Neuron (in vitro differentiated cells): ENCODE measurements around the gene SGPP2.
A peak's percentile ranks its signal among the peaks of the same experiment; 100 is the strongest.

ENCODE experiments used
- H2AFZ ChIP-seq: one replicate; pipeline ENCODE4 v1.6.1; 2013; ENCODE audit warnings: low read depth, mild to moderate bottlenecking, inconsistent platforms, low read length, moderate library complexity
- H3K27me3 ChIP-seq: one replicate; pipeline ENCODE4 v1.6.1; 2013; ENCODE audit warnings: low read length; ENCODE audit not compliant: insufficient read depth
- H3K36me3 ChIP-seq: one replicate; pipeline ENCODE4 v1.6.1; 2013; ENCODE audit warnings: low read length; ENCODE audit not compliant: insufficient read depth
- H3K4me1 ChIP-seq: one replicate; pipeline ENCODE4 v1.6.1; 2013; ENCODE audit warnings: low read length; ENCODE audit not compliant: insufficient read depth
- H3K4me3 ChIP-seq: 2 replicates; pipeline ENCODE4 v1.5.1; 2013; ENCODE audit warnings: mild to moderate bottlenecking, low read length, moderate library complexity
- H3K9me3 ChIP-seq: one replicate; pipeline ENCODE4 v1.6.1; 2013; ENCODE audit warnings: low read length

Gene SGPP2

DNA sequence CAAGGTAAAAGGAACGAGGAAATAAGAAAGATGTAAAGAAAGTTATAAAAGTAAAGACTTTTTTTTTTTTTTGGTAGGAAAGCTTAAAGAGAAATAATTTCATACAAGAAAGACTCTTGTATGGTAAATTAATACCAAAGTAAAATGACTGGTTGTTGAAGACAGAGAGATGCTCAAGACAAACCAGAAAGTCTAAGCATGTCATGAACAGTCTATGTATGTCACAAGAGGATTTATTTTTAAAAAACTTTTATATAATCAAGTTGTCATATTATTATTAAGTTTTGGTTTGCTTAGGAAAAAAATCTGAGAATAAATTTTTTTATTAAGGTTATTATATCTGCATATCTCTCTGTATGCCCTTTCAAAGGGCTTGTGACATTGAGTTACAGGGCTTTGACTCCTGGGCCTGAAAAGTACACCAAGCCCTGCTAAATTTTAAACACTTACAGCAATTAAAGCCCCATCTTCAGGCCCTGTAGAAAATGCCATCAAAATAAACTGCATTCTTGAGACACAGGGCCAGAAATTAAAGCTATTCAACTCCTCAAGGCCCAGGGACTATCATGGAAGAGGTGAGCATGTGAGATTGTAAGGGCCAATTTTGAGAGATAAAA is 10.9 kb upstream of the SGPP2 start:
- H3K27me3 ChIP-seq: no peaks in the 10 kb centered on the region
- H2AFZ ChIP-seq: no peak overlapping the region
- no peaks in the 10 kb centered on the region for H3K9me3 ChIP-seq
- no peaks in the 10 kb centered on the region for H3K4me1 ChIP-seq
- no peaks in the 10 kb centered on the region for H3K36me3 ChIP-seq
- no peak overlapping the region for H3K4me3 ChIP-seq

- Histone ChIP-seq H3K27me3 (peaks cover 19% of the 10 kb centered on the region), H3K9me3 (peaks cover 2% of the 10 kb centered on the region), H3K4me3 (no peak overlapping the region), H3K4me1 (no peaks in the 10 kb centered on the region), H2AFZ (no peak overlapping the region), H3K36me3 (no peaks in the 10 kb centered on the region)
These were observed 5.6 kb upstream of the SGPP2 start for GRCh38 chr2:222418739-222419138.

DNA sequence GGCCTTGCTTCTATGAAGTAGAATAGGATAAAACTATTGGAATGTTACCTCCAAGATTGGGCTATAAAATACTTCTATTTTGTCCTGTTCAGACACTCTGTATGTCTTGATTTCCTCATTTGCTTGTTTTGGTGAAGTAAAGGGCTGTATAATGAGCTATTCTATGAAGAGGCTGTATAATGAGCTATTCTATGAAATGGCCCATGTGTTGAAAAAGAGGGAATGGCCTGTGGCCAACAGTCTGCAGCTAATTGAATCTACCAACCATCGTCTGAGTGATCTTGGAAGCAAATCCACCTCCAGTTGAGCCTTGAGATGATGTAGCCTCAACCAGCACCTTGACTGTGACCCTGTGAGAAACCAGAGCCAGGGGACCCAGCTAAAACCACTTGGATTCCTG is 3.8 kb upstream of the SGPP2 start:
- H3K9me3 ChIP-seq: peaks cover 2% of the 10 kb centered on the region
- no peak overlapping the region for H2AFZ ChIP-seq
- peaks cover 33% of the 10 kb centered on the region for H3K27me3 ChIP-seq
- no peak overlapping the region for H3K4me3 ChIP-seq
- H3K36me3 ChIP-seq: no peaks in the 10 kb centered on the region
- no peaks in the 10 kb centered on the region for H3K4me1 ChIP-seq

GRCh38 chr2:222421626-222422025 is 2.7 kb upstream of the SGPP2 start:
- Histone ChIP-seq H3K27me3 (peaks cover 45% of the 10 kb centered on the region), H3K9me3 (peaks cover 2% of the 10 kb centered on the region), H3K36me3 (no peaks in the 10 kb centered on the region), H3K4me3 (no peak overlapping the region), H3K4me1 (peaks cover under 1% of the 10 kb centered on the region), H2AFZ (no peak overlapping the region)

DNA sequence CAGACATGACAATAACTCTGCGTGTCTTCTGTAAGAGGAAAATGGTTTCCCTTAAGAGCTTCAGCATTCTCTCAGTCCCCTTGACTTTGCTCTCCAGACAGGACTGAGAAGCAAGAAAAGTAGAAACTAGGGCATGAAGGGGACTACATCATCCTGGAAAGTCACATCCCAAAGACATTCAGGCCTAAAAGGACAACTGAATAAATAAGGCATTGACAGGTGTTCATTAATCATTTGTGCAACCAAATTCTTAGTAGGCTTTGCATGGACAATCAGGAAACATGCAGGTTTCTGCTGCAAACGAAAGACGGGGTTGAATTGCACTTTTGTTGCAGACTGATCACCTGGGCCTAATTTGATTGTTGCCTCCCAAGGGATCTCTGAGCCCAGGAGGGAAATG is 1.2 kb upstream of the SGPP2 start:
- Histone ChIP-seq H3K36me3 (no peaks in the 10 kb centered on the region), H3K4me1 (peaks cover 3% of the 10 kb centered on the region), H2AFZ (no peak overlapping the region), H3K4me3 (no peak overlapping the region), H3K27me3 (peaks cover 58% of the 10 kb centered on the region), H3K9me3 (peaks cover 2% of the 10 kb centered on the region)

DNA sequence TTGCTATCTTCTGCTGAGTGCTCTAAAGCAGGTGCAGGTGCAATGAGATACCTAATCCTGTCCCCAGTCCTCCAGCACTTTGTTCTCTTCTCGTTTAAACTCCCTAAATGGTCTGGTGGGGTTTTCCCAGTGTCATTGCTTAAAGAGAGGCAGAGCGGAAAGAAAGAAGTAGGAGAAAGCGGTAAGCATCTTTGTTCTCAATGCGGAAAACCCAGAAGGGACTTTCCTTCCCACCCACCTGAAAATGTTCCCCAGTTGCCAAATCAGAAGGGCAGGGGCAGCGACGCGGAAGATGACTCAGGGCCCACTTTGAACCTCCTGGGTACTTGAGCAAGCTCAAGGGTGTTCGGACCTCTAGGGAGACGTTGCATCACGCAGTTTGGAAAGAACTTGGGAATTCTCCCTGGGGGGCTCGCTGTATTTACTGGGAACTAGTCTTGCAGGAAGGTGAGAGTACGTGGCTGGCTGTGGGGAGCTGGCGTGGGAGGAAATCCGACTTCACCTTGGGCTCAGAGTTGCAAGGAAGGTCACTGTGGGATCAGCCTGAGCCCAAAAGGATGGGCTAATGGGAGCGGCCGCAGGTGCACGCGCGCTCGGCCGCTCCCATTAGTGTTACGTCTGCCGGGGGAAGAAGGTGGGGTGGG is 589 bp upstream of the SGPP2 start:
- H3K4me1 ChIP-seq: peaks cover 3% of the 10 kb centered on the region
- H2AFZ ChIP-seq: peak overlapping the region; percentile 78
- no peak overlapping the region for H3K4me3 ChIP-seq
- peaks cover 2% of the 10 kb centered on the region for H3K9me3 ChIP-seq
- H3K36me3 ChIP-seq: no peaks in the 10 kb centered on the region
- H3K27me3 ChIP-seq: peaks cover 58% of the 10 kb centered on the region

DNA sequence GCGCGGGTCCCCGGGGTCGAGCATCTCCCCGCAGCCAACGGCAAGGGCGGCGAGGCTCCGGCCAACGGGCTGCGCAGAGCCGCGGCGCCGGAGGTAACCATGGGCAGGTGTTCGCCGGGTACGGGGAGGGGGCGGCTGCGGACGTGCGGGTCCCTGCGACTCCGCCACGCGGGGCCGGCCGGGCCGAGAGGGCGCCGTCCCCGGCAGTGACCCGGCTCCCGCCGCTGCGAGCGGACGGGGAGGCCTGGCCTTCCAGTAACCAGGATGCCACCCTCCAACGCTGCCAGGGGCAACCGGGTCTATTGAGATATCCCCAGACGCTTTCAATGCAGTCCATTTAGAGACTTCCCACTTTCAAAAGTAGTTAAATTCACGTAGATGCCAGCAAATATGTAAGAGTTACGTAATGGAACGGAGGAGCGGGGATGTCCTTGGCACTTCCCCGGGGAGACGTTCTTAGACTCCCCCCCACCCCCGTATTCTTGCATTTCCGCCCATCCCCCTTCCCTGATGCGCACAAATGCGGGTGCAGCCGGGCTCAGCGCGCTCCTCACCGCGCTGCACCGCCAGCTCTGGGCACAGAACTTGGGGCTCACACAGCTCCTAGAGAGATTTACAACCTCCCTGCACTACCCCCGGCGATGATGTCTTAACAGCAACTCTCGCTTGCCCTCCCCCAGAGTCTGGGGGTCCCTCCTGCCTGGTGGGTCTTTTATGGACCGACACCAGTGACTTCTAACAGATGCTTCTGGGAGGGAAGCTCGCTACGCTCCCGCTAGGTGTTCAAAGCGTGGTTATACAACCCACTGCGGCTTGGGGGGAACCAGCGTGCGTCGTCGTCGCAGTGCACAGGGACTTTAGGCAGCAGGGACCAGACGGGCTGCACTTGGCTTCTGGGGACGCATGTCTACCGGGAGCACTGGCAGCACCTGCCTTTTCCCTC is 657 bp downstream of the SGPP2 start:
- no peaks in the 10 kb centered on the region for H3K36me3 ChIP-seq
- peak overlapping the region; percentile 35 for H3K4me3 ChIP-seq
- peaks cover 58% of the 10 kb centered on the region for H3K27me3 ChIP-seq

GRCh38 chr2:222427646-222428301 is 3.4 kb downstream of the SGPP2 start:
- Histone ChIP-seq H3K27me3 (peaks cover 49% of the 10 kb centered on the region), H3K4me3 (no peak overlapping the region), H3K9me3 (peaks cover 2% of the 10 kb centered on the region), H3K4me1 (peaks cover 3% of the 10 kb centered on the region), H3K36me3 (no peaks in the 10 kb centered on the region), H2AFZ (no peak overlapping the region)

More for the DNA sequence above, 657 bp downstream of the SGPP2 start:
- H3K9me3 ChIP-seq: peaks cover 2% of the 10 kb centered on the region
- H2AFZ ChIP-seq: peak overlapping the region; percentile 78
- H3K4me1 ChIP-seq: peaks cover 3% of the 10 kb centered on the region

- no peaks in the 10 kb centered on the region for H3K9me3 ChIP-seq
- H3K27me3 ChIP-seq: peaks cover 35% of the 10 kb centered on the region
- peaks cover 3% of the 10 kb centered on the region for H3K4me1 ChIP-seq
- H3K4me3 ChIP-seq: no peak overlapping the region
- H2AFZ ChIP-seq: no peak overlapping the region
- no peaks in the 10 kb centered on the region for H3K36me3 ChIP-seq
These were observed 5.7 kb downstream of the SGPP2 start for GRCh38 chr2:222430071-222430470.

DNA sequence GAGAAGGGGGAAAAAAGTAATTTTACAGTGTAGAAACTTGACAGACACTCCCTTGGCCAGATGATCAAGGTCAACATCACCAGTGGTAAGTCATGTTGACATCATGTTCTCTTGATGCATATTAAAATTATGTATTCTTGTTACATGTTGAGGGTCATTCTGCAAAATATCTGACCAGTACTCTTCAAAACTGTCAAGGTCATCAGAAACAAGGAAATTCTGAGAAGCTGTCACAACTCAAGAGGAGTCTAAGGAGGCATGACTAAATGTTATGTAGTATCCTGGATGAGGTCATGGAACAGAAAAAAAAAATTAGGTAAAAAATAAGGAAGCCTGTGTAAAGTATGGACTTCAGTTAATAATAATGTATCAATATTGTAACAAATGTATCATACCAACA is 6.3 kb downstream of the SGPP2 start:
- Histone ChIP-seq H2AFZ (no peak overlapping the region), H3K9me3 (no peaks in the 10 kb centered on the region), H3K4me1 (peaks cover 3% of the 10 kb centered on the region), H3K27me3 (peaks cover 29% of the 10 kb centered on the region), H3K36me3 (no peaks in the 10 kb centered on the region), H3K4me3 (no peak overlapping the region)

- peaks cover 17% of the 10 kb centered on the region for H3K27me3 ChIP-seq
These were observed 7.5 kb downstream of the SGPP2 start for GRCh38 chr2:222431869-222432268.

GRCh38 chr2:222433332-222434173 is 9.2 kb downstream of the SGPP2 start:
- H3K36me3 ChIP-seq: no peaks in the 10 kb centered on the region
- no peaks in the 10 kb centered on the region for H3K4me1 ChIP-seq
- H2AFZ ChIP-seq: no peak overlapping the region
- no peak overlapping the region for H3K4me3 ChIP-seq
- H3K27me3 ChIP-seq: peaks cover 6% of the 10 kb centered on the region
- no peaks in the 10 kb centered on the region for H3K9me3 ChIP-seq

More at GRCh38 chr2:222431869-222432268, 7.5 kb downstream of the SGPP2 start:
- Histone ChIP-seq H3K36me3 (no peaks in the 10 kb centered on the region), H3K9me3 (no peaks in the 10 kb centered on the region), H3K4me1 (peaks cover under 1% of the 10 kb centered on the region), H3K4me3 (no peak overlapping the region), H2AFZ (no peak overlapping the region)
